Measurements from ENCODE around the gene PELI2. TPM values are rescaled to one million over a fixed set of nuclear protein-coding genes. Genes with fewer than 3 reads are reported as not detected.
A peak's percentile ranks its signal among the peaks of the same experiment; 100 is the strongest.
"Not testable (repeated sequence)": the region's sequence is repeated elsewhere in the genome, so short reads cannot be mapped to it uniquely, and the experiment has no call there.

The PELI2 gene
- total RNA-seq, 2 experiments from 2014 or later, result 6.2 to 7.8 TPM

DNA sequence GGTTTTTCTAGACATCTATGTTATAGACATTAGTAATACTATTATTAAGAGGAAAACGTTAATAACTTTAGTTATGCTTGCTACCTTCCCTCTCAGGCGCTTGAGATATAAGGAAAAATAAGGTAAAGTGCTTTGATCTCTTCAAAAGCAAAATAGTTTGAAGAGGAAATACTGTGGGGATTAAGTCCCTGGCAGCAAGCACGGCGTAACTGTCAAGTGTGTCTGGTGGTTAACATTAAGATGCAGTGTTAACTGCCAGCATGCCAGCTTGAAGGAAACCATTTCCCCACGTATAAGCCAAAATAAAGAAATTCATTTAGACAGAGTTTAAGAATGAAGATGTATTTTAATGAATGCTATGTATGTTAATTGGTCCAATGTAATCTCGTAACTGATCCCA lies 31.8 kb downstream of the PELI2 start:
- intact Hi-C loops (cut with micrococcal nuclease), result no loop called here
- Mint-ChIP-seq H3K9me3 (peaks cover 2% of the 10 kb centered on the region), H3K36me3 (ENCODE audit: low read depth) (no peaks in the 10 kb centered on the region), H3K4me3 (no peak overlapping the region), H3K27ac (no peak overlapping the region), H3K4me1 (ENCODE audit: low read depth) (peaks cover 27% of the 10 kb centered on the region), H3K27me3 (ENCODE audit: low read depth) (no peaks in the 10 kb centered on the region)
- DNase-seq, result no peak
- CTCF ChIA-PET, result no interaction called here

DNA sequence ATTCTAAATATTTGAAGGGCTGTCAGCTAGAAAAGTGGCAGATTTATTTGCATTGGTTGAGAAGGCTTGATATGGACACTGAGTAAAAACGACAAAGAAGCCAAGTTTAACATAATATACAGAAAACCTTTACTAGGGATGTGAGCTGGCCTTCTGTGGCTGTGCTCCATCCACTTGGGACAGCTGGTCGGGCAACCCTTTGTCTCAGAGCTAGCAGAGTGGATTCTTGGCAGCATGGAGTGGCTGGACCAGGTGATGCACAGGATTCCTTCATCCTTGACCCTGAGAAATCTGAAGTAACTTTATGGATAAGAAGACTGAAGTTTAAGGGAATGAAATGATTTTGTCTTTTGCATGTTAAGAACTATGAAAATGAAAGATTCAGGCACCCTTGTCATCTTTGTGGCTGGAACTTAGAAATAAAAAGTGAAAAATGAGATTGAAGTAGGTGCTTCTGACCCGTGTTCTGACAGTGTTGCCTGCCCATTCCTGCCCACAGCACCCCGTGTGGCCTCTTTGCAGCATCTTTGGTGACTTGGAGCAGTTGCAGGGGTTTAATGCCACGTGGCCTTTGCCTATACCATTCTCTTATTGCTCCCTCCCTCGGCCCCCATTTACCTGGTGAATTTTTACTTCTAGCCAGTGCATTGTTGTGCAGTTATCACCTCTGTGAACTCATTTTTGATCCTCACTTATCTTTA lies 32.6 kb downstream of the PELI2 start:
- peaks cover 2% of the 10 kb centered on the region for H3K9me3 Mint-ChIP-seq
- CTCF ChIA-PET, result no interaction called here
- peak; percentile 26 for DNase-seq
- peaks cover 27% of the 10 kb centered on the region for H3K4me1 Mint-ChIP-seq (ENCODE audit: low read depth)
- intact Hi-C loops (cut with micrococcal nuclease), result no loop called here
- H3K27me3 Mint-ChIP-seq (ENCODE audit: low read depth), result no peaks in the 10 kb centered on the region
- no peak overlapping the region for H3K27ac Mint-ChIP-seq
- H3K36me3 Mint-ChIP-seq (ENCODE audit: low read depth), result no peaks in the 10 kb centered on the region
- no peak overlapping the region for H3K4me3 Mint-ChIP-seq

- H3K9me3 Mint-ChIP-seq, result peaks cover 2% of the 10 kb centered on the region
- no peak overlapping the region for H3K4me3 Mint-ChIP-seq
- H3K27me3 Mint-ChIP-seq (ENCODE audit: low read depth), result no peaks in the 10 kb centered on the region
- no peak for DNase-seq
- no peaks in the 10 kb centered on the region for H3K36me3 Mint-ChIP-seq (ENCODE audit: low read depth)
- peaks cover 25% of the 10 kb centered on the region for H3K4me1 Mint-ChIP-seq (ENCODE audit: low read depth)
- no peak overlapping the region for H3K27ac Mint-ChIP-seq
- intact Hi-C loops (cut with micrococcal nuclease), result no loop called here
- CTCF ChIA-PET, result interaction anchor here (0.8 kb wide), 1 partner anchor 188 kb away, joined by 3 read pairs; no protein-coding TSS in a partner anchor
Observed at GRCh38 chr14:56152221-56152620, 34.0 kb downstream of the PELI2 start.

DNA sequence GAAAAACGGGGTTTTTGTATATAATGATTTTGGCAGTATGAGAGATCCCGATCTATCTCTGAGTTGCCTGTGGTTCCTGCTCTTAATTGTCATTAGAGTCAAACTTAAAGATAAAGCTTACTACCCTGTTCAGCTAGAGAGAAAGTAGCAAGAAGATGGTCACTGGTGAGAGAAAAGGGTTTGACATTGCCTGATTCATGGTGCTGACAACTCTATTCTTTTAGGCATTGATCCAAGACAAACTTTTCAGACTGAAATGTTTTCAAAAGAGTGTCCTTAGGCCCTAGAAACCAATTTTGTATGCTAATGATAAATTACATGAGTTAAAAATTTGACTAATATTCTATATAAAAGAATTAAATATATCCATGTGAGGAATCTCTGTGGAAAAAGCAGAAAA lies 35.1 kb downstream of the PELI2 start:
- peaks cover 20% of the 10 kb centered on the region for H3K4me1 Mint-ChIP-seq (ENCODE audit: low read depth)
- CTCF ChIA-PET, result interaction anchor here (0.7 kb wide), 1 partner anchor 564 kb away, joined by 3 read pairs; no protein-coding TSS in a partner anchor
- peaks cover 2% of the 10 kb centered on the region for H3K9me3 Mint-ChIP-seq
- H3K27ac Mint-ChIP-seq, result no peak overlapping the region
- DNase-seq, result no peak
- no peaks in the 10 kb centered on the region for H3K36me3 Mint-ChIP-seq (ENCODE audit: low read depth)
- no peak overlapping the region for H3K4me3 Mint-ChIP-seq
- H3K27me3 Mint-ChIP-seq (ENCODE audit: low read depth), result no peaks in the 10 kb centered on the region
- intact Hi-C loops (cut with micrococcal nuclease), result no loop called here

- Mint-ChIP-seq H3K36me3 (ENCODE audit: low read depth) (no peaks in the 10 kb centered on the region), H3K4me1 (ENCODE audit: low read depth) (peaks cover 13% of the 10 kb centered on the region), H3K27me3 (ENCODE audit: low read depth) (no peaks in the 10 kb centered on the region), H3K27ac (no peak overlapping the region), H3K9me3 (peaks cover 4% of the 10 kb centered on the region), H3K4me3 (no peak overlapping the region)
- intact Hi-C loops (cut with micrococcal nuclease), result no loop called here
- no peak for DNase-seq
- CTCF ChIA-PET, result no interaction called here
Observed at GRCh38 chr14:56154321-56154720, 36.1 kb downstream of the PELI2 start.

GRCh38 chr14:56156096-56156495 lies 37.9 kb downstream of the PELI2 start:
- Mint-ChIP-seq H3K4me3 (no peak overlapping the region), H3K9me3 (peaks cover 4% of the 10 kb centered on the region), H3K27ac (no peak overlapping the region), H3K4me1 (ENCODE audit: low read depth) (peaks cover 7% of the 10 kb centered on the region), H3K36me3 (ENCODE audit: low read depth) (no peaks in the 10 kb centered on the region), H3K27me3 (ENCODE audit: low read depth) (no peaks in the 10 kb centered on the region)
- intact Hi-C loops (cut with micrococcal nuclease), result no loop called here
- CTCF ChIA-PET, result no interaction called here
- DNase-seq, result no peak

DNA sequence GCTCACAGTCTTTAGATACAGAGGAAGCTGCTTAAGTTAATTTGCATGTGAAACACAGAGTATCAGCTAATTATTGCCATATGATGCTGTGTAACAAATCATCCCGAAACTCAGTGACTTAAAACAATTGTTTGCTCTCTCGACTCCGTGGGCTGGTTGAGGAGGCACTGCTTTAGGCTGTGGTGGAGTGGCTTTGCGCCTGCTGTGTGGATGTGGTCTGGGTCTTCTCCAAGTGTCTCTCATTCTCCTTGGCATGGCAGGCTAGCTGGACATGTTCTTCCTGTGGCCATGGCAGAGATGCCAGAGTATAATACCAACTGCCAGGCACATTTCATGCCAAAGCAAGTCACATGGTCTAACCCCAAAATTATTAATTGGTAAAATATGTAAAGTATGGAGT lies 40.9 kb downstream of the PELI2 start:
- CTCF ChIA-PET, result interaction anchor here (0.6 kb wide), 1 partner anchor 40 kb away, joined by 3 read pairs; no protein-coding TSS in a partner anchor
- no peak overlapping the region for H3K4me3 Mint-ChIP-seq
- peaks cover 2% of the 10 kb centered on the region for H3K4me1 Mint-ChIP-seq (ENCODE audit: low read depth)
- H3K27ac Mint-ChIP-seq, result no peak overlapping the region
- peaks cover 3% of the 10 kb centered on the region for H3K36me3 Mint-ChIP-seq (ENCODE audit: low read depth)
- DNase-seq, result no peak
- intact Hi-C loops (cut with micrococcal nuclease), result no loop called here
- peaks cover 15% of the 10 kb centered on the region for H3K9me3 Mint-ChIP-seq
- no peaks in the 10 kb centered on the region for H3K27me3 Mint-ChIP-seq (ENCODE audit: low read depth)

DNA sequence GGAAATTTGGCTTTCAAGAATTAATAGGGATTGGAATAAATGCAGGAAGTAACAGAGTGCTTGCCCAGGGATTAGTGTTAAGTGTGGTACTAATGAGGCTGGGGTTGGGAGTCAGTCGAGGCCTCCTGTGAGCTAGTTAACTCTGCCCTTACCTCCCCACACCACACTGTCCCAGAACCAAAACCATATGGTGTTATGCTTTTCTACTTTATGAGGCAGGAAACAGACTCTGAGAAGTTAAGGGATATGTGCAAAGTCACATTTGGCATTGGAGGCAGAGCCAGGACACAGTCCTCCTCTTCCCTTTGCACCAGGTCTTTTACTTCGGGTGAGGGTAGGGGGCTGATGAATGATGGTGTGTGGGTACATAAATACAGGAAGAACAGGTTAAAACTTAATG lies 41.9 kb downstream of the PELI2 start:
- Mint-ChIP-seq H3K9me3 (peaks cover 22% of the 10 kb centered on the region), H3K27ac (no peak overlapping the region), H3K4me1 (ENCODE audit: low read depth) (no peaks in the 10 kb centered on the region), H3K27me3 (ENCODE audit: low read depth) (no peaks in the 10 kb centered on the region), H3K4me3 (no peak overlapping the region), H3K36me3 (ENCODE audit: low read depth) (peaks cover 7% of the 10 kb centered on the region)
- CTCF ChIA-PET, result no interaction called here
- DNase-seq, result no peak
- intact Hi-C loops (cut with micrococcal nuclease), result no loop called here

- H3K4me1 Mint-ChIP-seq (ENCODE audit: low read depth), result no peaks in the 10 kb centered on the region
- H3K9me3 Mint-ChIP-seq, result peaks cover 33% of the 10 kb centered on the region
- no peak for DNase-seq
- no peak overlapping the region for H3K4me3 Mint-ChIP-seq
- intact Hi-C loops (cut with micrococcal nuclease), result no loop called here
- no peaks in the 10 kb centered on the region for H3K27me3 Mint-ChIP-seq (ENCODE audit: low read depth)
- CTCF ChIA-PET, result no interaction called here
- peaks cover 12% of the 10 kb centered on the region for H3K36me3 Mint-ChIP-seq (ENCODE audit: low read depth)
- H3K27ac Mint-ChIP-seq, result no peak overlapping the region
Observed at GRCh38 chr14:56161658-56162057, 43.4 kb downstream of the PELI2 start.

- H3K4me1 Mint-ChIP-seq (ENCODE audit: low read depth), result no peaks in the 10 kb centered on the region
- intact Hi-C loops (cut with micrococcal nuclease), result no loop called here
- no peak overlapping the region for H3K4me3 Mint-ChIP-seq
- H3K36me3 Mint-ChIP-seq (ENCODE audit: low read depth), result peaks cover 14% of the 10 kb centered on the region
- H3K27me3 Mint-ChIP-seq (ENCODE audit: low read depth), result no peaks in the 10 kb centered on the region
- no peak overlapping the region for H3K27ac Mint-ChIP-seq
- DNase-seq, result no peak
- peaks cover 39% of the 10 kb centered on the region for H3K9me3 Mint-ChIP-seq
- CTCF ChIA-PET, result no interaction called here
Observed at GRCh38 chr14:56162476-56162875, 44.3 kb downstream of the PELI2 start.

GRCh38 chr14:56166579-56166978 lies 48.4 kb downstream of the PELI2 start:
- Mint-ChIP-seq H3K4me1 (ENCODE audit: low read depth) (peaks cover 13% of the 10 kb centered on the region), H3K36me3 (ENCODE audit: low read depth) (peaks cover 14% of the 10 kb centered on the region), H3K9me3 (peaks cover 37% of the 10 kb centered on the region)
- H3K27ac Mint-ChIP-seq; H3K4me3 Mint-ChIP-seq; H3K27me3 Mint-ChIP-seq (ENCODE audit: low read depth); DNase-seq; intact Hi-C loops (cut with micrococcal nuclease): not testable (repeated sequence)
- CTCF ChIA-PET, result interaction anchor here (0.6 kb wide), 1 partner anchor 32 kb away, joined by 5 read pairs; no protein-coding TSS in a partner anchor

DNA sequence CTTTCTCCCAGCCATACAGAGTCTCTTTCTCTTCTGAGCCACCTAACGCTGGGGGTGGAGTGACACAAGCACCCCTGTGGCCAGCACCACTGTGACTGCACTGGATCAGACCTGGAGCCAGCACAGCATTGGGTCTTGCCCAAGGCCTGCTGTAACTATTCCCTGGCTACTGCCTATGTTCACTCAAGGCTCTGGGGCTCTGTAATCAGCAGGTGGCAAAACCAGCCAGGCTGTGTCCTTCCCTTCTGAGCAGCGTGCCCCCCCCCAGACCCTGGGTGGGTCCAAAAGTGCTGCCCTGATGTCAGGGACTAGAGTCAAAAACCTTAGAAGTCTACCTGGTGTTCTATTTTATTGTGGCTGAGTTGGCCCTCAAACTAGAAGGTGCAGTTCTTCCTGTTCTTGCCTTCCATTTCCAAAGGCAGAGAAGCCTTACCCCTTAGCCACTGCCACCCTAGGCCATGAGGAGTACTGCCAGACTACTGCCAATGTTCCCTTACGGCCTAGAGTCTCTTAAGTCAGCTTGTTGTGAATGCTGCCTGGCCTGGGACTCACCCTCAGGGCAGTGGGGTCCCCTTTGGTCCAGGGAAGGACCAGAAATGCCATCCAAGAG lies 49.9 kb downstream of the PELI2 start:
- CTCF ChIA-PET, result no interaction called here
- peaks cover 14% of the 10 kb centered on the region for H3K36me3 Mint-ChIP-seq (ENCODE audit: low read depth)
- H3K9me3 Mint-ChIP-seq, result peaks cover 34% of the 10 kb centered on the region
- H3K27me3 Mint-ChIP-seq (ENCODE audit: low read depth), result no peaks in the 10 kb centered on the region
- no peak overlapping the region for H3K27ac Mint-ChIP-seq
- H3K4me1 Mint-ChIP-seq (ENCODE audit: low read depth), result peaks cover 29% of the 10 kb centered on the region
- H3K4me3 Mint-ChIP-seq, result no peak overlapping the region
- intact Hi-C loops (cut with micrococcal nuclease), result no loop called here
- no peak for DNase-seq

DNA sequence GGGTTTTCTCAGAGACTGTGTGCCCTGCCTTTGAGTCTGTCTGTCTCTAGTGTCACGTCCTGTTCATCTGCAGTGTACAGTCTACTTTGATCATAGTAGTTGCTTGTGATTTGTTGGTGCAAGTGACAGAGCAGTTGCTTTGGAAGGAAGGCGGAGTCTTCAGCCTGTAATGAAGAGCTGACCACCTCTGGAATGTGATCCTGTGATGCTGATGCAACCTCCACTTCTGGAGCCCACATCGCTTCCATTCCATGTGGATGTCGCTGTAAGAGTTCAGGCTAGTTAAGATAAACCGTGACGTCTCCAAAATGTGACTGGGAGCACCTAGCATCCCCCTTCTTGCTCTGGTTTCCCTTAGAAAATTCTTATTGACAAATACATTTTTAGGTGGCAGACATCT lies 51.8 kb downstream of the PELI2 start:
- Mint-ChIP-seq H3K4me1 (ENCODE audit: low read depth) (peaks cover 45% of the 10 kb centered on the region), H3K9me3 (peaks cover 17% of the 10 kb centered on the region), H3K4me3 (no peak overlapping the region), H3K36me3 (ENCODE audit: low read depth) (peaks cover 8% of the 10 kb centered on the region), H3K27me3 (ENCODE audit: low read depth) (no peaks in the 10 kb centered on the region), H3K27ac (no peak overlapping the region)
- CTCF ChIA-PET, result no interaction called here
- no peak for DNase-seq
- intact Hi-C loops (cut with micrococcal nuclease), result no loop called here
